ENCODE data around the gene NDUFB8. TPM values are rescaled to one million over a fixed set of nuclear protein-coding genes. Genes with fewer than 3 reads are reported as not detected.
A peak's percentile ranks its signal among the peaks of the same experiment; 100 is the strongest.

The NDUFB8 gene
- total and polyA plus RNA-seq, 10 of the 15 experiments (the other 5 are each of a cell fraction or from before 2014, with no cell fraction given) = 180 to 572 (median 382) TPM

DNA sequence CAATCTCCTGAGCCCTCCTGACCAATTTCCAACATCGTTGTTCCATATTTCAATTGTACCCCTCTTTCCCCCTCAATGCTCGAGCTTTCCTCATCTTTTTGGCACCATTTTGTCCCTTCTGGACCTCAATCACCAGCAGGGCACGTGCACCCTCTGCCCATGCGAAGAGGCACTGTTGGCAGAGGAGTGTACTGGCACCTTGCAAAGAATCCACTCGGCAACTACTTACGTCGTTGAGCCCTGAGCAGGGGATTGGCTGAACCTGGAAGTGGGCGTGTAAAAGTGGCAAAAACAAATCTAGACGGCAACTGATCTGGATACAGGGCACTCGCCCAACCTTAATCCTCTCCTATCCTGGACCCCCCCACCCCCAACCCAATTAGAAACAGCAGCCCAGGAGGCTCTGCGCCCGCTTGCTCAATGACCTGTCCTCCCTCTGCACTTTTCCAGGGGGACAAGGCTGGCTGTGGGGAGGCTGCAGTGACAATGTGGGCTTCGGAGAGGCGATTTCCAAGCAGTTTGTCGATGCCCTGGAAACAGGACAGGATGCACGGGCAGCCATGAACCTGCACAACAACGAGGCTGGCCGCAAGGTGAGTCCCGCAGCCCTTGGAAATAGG is 48.1 kb downstream of the NDUFB8 start (continued):
- TF ChIP-seq IRF4 (IDR thresholded peaks at IDR 0.05; ENCODE audit: low read depth, low read length) = no peak
- TF ChIP-seq, protein P1, sequence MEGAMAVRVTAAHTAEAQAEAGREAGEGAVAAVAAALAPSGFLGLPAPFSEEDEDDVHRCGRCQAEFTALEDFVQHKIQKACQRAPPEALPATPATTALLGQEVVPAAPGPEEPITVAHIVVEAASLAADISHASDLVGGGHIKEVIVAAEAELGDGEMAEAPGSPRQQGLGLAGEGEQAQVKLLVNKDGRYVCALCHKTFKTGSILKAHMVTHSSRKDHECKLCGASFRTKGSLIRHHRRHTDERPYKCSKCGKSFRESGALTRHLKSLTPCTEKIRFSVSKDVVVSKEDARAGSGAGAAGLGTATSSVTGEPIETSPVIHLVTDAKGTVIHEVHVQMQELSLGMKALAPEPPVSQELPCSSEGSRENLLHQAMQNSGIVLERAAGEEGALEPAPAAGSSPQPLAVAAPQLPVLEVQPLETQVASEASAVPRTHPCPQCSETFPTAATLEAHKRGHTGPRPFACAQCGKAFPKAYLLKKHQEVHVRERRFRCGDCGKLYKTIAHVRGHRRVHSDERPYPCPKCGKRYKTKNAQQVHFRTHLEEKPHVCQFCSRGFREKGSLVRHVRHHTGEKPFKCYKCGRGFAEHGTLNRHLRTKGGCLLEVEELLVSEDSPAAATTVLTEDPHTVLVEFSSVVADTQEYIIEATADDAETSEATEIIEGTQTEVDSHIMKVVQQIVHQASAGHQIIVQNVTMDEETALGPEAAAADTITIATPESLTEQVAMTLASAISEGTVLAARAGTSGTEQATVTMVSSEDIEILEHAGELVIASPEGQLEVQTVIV (IDR thresholded peaks at IDR 0.05; ENCODE audit: borderline replicate concordance, partially characterized antibody) = no peak
- TF ChIP-seq RBBP5 (conservative IDR thresholded peaks at IDR 0.05) = no peak
- no peak for TF ChIP-seq ASH2L (IDR thresholded peaks at IDR 0.05; ENCODE audit: borderline replicate concordance, low read depth)
- no peak for TF ChIP-seq POLR2A (IDR thresholded peaks at IDR 0.05; ENCODE audit: low read depth, low read length)
- TF ChIP-seq PML (IDR thresholded peaks at IDR 0.05; ENCODE audit: low read length) = no peak
- TF ChIP-seq CHD2 (IDR thresholded peaks at IDR 0.05; ENCODE audit: borderline replicate concordance, low read depth, low read length) = peak; percentile 75; the same call in 1 of the 2 replicates
- TF ChIP-seq ZNF24 (IDR thresholded peaks at IDR 0.05) = no peak
- no peak for TF ChIP-seq POLR2AphosphoS5 (IDR thresholded peaks at IDR 0.05; ENCODE audit: low read length)
- peak; percentile 96 for TF ChIP-seq CREM (IDR thresholded peaks at IDR 0.05; ENCODE audit: low read depth)
- TF ChIP-seq RFX5 (IDR thresholded peaks at IDR 0.05; ENCODE audit: low read depth, low read length) = peak; percentile 99
- no peak for TF ChIP-seq POU2F2 (IDR thresholded peaks at IDR 0.05; ENCODE audit: borderline replicate concordance, low read depth, low read length)
- no peak for TF ChIP-seq BCL11A (IDR thresholded peaks at IDR 0.05; ENCODE audit: low read depth, low read length)
- TF ChIP-seq E2F4 (IDR thresholded peaks at IDR 0.05; ENCODE audit: low read depth, low read length) = no peak
- TF ChIP-seq SREBF2 (IDR thresholded peaks at IDR 0.05; ENCODE audit: low read length) = no peak
- TF ChIP-seq RAD21 (IDR thresholded peaks at IDR 0.05; ENCODE audit: insufficient read depth, low read depth, low read length) = no peak
- TF ChIP-seq, protein P2, sequence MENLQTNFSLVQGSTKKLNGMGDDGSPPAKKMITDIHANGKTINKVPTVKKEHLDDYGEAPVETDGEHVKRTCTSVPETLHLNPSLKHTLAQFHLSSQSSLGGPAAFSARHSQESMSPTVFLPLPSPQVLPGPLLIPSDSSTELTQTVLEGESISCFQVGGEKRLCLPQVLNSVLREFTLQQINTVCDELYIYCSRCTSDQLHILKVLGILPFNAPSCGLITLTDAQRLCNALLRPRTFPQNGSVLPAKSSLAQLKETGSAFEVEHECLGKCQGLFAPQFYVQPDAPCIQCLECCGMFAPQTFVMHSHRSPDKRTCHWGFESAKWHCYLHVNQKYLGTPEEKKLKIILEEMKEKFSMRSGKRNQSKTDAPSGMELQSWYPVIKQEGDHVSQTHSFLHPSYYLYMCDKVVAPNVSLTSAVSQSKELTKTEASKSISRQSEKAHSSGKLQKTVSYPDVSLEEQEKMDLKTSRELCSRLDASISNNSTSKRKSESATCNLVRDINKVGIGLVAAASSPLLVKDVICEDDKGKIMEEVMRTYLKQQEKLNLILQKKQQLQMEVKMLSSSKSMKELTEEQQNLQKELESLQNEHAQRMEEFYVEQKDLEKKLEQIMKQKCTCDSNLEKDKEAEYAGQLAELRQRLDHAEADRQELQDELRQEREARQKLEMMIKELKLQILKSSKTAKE (IDR thresholded peaks at IDR 0.05; ENCODE audit: low read depth, poor library complexity, severe bottlenecking) = no peak
- no peak for TF ChIP-seq RB1 (IDR thresholded peaks at IDR 0.05; ENCODE audit: borderline replicate concordance)
- TF ChIP-seq CREB1 (IDR thresholded peaks at IDR 0.05; ENCODE audit: low read depth) = peak; percentile 96
- TF ChIP-seq SMAD1 (IDR thresholded peaks at IDR 0.05; ENCODE audit: low read depth, partially characterized antibody) = no peak
- TF ChIP-seq PKNOX1 (IDR thresholded peaks at IDR 0.05) = no peak
- no peak for TF ChIP-seq ZNF217 (IDR thresholded peaks at IDR 0.05)

Data from GM12878 (cell line).